IPS DF 4.7 (cell line): ENCODE results near the gene HS3ST6.
"Not testable (repeated sequence)": the region's sequence is repeated elsewhere in the genome, so short reads cannot be mapped to it uniquely, and the experiment has no call there.

Experiments used
- DNase-seq: peaks from one replicate; pipeline ENCODE4 v3.0.0-alpha.2; 2013; ENCODE audit warnings: low spot score; ENCODE audit errors: extremely low read depth

Gene HS3ST6

DNA sequence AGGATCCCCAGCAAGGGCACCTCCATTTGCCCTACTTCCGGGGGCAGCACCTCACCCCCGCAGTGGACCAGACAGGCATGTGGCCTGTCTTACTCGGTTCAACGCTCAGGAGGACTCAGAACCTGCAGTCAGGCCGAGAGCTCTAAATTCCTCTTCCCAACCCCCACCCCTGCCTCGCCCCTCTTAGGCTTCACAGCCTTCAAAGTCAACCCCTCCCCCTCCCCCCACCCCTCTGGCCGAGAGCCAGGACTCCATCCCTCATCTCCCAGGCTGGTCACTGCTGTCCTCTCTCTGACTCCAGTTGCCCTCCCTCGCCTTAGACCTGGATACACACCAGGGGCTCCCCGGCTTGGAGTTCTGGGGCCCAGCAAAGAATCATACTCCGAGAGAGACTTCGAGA is 8.1 kb upstream of the HS3ST6 start:
- no peak for DNase-seq

DNA sequence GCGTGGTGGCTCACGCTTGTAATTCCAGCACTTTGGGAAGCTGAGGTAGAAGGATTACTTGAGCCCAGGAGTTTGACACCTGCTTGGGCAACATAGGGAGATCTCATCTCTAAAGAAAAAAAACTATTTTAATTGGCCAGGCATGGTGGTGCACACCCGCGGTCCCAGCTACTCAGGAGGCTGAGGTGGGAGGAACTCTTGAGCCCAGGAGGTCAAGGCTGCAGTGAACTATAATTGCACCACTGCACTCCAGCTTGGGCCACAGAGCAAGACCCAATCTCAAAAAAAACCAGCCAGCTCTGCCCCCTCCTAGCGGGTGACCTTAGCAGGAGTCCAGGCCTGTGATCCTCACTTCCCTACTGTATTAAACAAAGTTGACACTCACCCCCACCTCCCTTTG is 5.9 kb upstream of the HS3ST6 start:
- DNase-seq = no peak

DNA sequence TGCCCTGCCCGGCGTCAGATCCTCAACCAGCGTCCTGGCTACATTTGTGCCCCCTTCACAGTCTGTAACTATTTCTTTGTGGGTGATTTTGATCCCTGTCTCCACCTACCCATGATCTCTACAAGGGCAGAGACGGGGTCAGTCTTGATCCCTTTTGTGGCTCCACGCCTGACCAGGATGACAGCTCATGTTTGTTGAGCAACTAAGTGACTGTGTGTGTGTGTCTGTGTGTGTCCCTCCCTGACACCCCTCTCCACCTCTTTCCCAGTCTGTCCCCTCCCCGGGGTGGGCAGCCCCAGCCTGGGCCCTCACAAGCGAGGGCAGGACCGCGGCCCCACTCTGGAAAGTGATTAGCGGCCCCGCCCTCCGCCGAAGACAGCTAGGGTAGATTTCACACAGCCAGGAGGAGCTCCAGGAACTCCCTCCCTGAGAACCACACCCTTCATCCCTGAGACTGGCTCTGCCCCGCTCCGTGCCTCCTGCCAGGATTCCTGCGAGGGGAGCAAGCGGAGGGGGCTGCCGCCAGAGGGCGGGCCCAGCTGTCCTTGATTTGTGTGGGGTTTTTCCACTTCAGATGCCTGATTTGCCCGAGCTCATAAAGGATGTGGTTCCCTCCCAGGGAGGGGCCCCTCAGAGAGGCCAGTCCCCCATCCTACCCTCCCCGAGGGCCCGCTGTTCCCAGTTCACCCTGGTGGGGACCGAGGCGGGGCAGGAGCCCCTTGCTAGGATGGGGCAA is 5.3 kb upstream of the HS3ST6 start:
- DNase-seq = no peak

DNA sequence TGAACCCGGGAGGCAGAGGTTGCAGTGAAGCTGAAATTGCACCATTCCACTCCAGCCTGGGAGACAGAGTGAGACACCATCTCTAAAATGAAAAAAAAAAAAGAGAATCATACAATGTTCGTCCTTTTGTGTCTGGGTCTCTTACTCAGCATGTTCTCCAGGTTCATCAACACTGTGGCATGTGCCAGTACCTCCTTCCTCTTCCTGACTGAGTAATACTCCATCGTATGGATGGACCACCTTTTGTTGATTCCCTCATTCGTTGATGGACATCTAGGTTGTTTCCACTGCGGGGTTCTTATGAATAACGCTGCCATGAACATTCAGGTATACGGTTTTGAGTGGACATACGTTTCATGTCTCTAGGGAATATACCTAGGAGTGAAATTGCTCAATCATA is 4.1 kb upstream of the HS3ST6 start:
- DNase-seq = no peak

DNA sequence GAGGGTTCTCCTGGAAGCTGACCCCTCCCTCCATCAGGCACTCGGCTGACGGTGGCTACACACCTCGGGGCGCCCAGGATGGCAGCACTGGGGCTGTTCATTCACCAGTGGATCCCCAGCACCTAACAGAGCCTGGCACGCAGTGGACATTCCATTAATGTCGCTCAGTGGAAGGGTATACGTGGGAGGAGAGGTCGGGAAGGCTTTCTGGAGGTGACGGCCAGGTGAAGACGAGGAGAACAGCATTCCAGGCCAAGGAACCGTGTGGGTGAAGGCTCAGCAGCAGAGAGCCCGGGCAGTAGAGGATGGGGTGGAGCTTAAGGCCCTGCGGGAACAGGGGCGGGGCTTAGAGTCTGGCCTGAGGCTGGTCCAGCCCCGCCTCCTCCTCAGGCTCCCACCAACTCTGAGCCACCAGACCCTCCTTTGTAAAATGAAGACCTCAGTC is 2.5 kb upstream of the HS3ST6 start:
- DNase-seq = no peak

DNA sequence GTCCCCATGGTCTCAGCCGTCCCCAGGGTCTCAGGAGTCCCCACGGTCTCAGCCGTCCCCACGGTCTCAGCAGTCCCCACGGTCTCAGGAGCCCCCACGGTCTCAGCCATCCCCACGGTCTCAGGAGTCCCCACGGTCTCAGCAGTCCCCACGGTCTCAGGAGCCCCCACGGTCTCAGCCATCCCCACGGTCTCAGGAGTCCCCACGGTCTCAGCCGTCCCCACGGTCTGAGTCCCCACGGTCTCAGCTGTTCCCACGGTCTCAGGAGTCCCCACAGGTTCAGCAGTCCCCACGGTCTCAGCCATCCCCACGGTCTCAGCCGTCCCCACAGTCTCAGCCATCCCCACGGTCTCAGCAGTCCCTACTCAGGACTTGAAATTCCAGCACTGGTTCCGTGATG is 1.9 kb upstream of the HS3ST6 start:
- not testable (repeated sequence) for DNase-seq

DNA sequence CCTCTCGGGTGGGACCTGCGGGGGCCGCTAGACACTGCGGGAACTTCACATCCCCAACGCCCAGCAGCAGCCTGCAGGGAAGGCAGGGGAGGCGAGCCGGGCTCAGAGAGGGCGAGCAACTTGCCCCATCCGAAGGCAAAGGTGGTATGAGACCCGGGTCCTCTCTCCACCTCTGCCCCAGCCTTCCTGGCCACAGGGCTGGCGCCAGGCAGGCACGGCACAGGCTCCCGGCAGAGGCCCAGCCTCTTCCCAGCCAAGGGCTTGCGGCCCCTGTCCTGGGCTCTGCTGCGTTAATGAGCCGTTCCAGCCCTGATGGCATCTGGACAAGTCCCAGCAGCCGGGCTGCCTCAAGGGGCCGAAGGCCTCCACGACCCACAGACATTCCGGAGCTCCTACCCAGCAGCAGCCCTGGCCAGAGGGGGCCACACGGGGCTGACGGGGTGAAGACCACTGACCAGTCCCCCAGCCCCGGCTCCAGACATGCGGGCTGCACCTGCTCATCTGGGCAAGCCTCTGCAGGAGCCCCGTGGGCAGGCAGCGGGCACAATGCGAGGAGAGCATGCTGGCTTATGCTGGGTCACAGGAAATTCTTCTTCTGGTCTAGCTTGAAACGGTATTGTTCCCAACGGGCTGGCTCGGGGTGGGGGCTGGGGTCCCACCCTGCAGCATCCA is 1.2 kb upstream of the HS3ST6 start:
- no peak for DNase-seq

DNA sequence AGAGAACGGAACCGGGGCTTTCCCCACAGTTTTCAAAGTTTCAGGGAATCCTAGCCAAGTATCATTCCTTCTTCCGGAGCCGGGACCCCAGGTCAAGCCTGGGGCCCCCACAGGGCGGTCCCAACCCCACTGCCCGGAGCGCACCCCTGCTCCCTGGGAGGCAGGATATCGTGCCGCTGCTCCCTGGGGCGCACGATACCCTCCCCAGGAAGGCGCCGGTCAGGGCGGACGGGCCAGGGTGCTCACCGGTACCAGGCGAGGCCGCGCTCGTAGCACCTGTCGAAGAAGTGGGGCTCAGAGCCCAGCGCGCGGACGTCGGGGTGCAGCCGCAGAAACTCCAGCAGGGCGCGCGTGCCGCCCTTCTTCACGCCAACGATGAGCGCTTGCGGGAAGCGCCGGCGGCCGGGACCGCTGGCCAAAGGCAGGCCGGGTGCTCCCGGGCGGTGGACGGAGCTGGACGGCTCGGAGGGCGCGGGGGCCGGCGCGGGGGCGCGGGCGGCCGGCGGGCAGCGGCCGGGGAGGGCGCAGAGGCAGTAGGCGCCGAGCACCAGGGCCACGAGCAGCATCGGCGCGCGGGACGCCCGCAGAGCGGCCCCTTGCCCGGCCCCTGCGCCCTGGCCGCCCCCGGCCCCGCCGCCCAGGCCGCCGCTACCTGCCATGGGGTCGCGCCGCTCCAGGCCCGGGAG is 407 bp downstream of the HS3ST6 start:
- DNase-seq = no peak

DNA sequence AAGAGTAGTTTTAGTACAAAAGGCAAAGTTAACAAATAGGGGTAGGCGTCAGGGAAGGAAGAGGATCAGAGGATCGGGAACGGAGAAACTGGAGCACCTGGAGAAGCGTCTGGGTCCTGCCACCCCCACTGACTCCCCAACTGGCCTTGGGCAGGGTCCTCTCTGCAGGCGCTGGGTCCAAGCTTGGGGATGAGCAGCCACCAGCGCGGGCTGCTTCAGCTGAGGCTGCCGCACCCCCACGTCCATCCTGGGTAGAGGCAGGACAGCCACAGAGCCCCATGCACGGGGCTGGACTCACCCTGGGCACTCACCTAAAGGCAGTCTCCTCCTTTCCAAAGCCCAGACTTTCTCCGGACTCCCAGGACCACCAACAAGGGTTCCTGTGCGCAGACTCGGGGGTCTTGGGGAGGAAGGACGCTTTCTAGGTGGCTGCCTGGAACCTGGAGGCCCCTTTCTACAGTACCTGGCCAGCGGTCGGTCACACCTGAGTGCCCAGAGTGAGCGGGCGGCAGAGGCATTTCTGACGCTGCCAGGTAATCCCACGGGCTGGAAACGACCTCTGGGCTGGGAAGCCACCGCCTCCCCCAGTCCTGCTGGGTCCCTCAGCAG is 1.1 kb downstream of the HS3ST6 start:
- DNase-seq = no peak

DNA sequence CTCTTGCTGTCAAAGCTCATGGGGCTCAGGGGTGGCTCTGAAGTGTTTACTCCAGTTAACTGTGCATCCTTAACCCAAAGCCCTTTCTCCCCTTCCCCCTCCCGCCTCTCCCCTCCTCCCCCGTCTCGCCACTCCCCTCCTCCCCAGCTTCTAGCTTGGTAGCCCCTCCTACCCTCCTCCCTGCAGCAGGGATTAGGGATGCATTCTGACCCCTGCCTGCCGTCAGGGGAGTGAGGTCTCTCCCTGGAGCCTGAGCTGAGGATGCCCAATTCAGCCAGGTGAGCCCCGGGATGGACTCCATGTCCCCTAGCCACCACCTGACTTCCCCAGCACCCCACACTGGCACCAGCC is 1.6 kb downstream of the HS3ST6 start:
- DNase-seq = no peak

DNA sequence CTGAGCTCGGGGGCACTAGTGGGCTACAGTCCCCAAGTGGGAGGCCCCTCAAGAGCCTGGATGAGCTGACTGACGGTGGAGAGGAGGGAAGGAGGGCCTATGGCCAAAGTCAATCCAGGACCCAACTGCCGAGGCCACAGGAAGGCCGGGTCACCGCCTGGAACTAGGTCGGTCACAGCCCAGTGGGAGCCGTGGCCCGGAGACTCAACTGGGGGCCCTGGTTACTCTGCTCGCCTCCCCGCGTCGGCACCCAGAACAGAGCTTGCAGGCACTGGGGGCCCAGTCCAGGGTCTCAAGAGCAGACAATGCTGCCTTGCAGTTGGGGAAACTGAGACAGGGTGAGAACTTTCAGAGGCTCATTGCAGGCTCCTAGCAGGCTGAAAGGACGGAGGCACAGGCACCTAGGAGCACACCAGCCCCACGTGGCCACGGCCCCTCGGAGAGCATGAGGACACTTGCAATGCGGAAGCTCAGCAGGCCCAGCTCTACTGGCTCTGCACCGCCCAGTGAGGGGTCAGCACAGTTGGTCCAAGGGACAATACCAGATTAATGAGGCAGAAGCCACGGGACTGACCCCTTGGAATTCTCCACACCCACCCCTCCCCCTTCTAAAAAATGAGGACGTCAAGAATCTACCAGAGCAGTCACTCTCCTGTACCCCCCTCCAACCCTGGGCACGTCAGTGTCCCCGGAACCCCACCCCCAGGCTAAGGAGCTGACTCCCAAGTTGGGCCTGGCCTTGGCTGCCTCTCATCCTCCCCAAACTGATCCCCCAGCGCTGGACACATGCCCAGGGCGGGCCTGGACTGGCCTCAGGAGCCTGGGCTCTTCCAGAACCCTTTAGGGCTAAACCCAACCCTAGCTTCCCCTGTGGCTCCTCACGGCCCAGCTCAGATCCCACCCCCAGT is 2.2 kb downstream of the HS3ST6 start:
- DNase-seq = no peak

DNA sequence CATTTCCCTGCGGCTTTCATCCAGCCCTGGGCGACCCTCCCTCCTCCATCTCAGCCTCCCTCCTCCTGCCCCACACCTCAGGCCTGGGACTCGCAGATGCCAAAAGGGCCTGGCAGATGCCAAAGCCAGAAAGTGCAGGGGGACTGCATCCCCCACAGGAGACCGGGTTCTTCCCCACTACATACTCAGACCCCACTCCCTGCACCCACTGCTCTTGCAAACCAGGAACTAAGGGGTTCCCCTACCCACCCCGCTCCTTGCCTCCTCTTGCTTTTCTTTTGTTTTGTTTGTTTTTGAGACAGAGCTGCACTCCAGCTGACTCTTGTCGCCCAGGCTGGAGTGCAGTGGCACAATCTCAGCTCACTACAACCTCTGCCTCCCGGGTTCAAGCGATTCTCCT is 3.2 kb downstream of the HS3ST6 start:
- no peak for DNase-seq

DNA sequence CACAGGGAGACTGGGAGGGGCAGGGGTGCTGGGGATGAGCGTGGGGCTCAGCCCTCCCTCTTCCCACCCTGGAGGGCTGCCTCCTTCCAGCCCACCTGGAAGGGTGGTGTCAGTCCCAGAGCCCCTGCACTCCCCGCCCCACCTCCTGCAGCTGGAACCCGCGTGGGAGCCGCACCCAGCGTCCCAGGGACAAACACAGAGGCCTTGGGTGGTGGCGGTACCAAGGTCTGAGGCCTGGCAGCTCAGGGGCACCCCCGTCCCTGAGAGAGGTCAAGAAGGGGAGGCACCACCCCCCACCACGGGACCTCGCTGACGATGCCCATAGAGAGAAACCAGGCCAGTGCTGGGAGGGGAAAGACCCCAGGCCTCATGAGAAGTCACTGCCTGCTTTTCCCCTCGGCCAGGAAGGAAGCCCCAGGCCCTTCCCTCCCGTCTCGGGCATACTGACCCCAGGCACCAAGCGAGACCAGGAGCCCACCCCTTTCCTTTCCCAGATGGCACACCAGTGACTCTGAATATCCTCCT is 4.1 kb downstream of the HS3ST6 start:
- no peak for DNase-seq

DNA sequence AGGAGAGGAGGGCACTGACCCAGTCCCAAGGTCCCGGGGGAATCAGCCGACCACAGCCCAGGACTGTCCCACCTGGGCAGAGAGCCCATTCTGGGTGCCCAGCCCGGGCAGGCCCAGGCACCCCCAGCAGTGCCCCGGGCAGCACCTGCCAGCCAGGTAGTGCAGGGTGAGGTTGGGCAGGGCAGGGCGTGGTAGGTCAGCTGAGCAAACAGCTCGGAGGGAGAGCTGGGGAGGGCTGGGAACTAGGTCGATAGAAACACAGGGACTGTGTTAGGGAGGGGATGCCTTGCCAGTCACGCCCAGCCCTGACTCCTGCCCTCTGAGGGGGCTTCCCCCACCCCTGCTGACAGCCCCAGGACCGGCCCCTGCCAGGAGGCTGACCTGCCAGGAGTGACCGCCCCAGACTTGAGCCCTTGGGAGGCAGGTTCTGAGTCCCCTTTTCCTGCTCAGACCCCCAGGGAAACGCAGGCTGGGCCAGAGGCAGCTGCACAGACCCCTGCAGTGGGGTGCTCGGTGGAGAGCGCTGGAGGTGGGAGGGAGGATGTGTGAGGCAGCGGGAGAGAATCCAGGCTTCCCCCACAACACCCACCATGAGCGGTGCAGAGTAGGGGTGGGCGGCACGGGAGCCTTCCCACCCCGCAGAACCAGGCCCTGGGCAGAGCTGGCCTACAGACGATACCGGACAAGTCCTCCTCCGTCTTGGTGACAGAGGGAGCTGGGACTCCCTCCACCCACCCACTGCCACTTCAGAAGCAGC is 4.7 kb downstream of the HS3ST6 start:
- no peak for DNase-seq

DNA sequence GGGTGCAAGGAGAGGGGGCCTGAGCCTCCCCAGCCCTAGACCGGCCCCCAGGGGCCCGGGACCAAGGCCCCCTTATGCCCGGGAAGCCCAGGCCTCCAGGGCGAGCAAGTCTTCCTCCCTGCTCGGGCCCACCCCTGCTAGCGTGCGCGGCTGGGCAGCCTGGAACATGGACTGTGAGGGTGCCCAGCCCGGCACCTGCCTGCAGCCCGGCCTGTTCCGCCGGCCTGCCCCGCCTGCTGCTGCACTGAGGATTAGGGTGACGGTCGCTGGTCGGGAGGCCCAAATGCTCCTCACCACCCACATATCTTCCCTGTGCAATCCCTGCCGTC is 6.0 kb downstream of the HS3ST6 start:
- no peak for DNase-seq

DNA sequence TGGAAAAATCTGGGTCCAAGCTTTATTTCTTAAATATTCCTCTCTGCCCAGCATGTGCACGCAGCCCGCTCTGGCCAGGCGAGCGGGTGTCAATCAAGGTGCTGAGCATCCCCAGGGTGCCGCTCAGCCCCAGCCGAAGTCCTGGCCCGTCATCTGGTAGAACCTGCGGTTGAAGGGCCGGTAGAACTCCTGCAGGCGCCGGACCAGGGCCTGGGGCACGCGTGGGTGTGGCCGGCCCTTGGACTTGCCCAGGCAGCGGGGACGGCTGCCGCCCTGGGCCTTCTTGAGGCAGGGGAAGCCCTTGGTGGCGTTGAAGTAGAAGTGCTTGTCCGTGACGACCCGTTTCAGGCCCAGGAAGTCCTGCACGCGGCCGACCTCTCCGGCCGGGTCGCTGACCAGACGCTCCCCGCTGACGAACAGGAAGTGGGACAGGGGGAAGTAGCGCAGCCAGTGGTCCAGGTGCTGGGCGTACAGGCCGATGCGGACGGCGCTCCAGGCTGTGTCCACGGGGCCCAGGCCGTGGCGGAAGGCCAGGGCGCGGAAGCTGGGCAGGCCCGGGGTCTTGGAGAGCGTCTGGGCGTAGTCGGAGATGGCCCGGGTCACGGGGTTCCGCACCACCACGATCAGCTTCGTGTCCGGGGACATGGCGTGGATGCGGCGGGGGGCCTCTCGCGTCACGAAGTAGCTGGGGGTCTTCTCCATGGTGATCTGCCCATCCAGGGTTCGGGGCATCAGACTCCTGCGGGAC is 6.6 kb downstream of the HS3ST6 start:
- DNase-seq = no peak

DNA sequence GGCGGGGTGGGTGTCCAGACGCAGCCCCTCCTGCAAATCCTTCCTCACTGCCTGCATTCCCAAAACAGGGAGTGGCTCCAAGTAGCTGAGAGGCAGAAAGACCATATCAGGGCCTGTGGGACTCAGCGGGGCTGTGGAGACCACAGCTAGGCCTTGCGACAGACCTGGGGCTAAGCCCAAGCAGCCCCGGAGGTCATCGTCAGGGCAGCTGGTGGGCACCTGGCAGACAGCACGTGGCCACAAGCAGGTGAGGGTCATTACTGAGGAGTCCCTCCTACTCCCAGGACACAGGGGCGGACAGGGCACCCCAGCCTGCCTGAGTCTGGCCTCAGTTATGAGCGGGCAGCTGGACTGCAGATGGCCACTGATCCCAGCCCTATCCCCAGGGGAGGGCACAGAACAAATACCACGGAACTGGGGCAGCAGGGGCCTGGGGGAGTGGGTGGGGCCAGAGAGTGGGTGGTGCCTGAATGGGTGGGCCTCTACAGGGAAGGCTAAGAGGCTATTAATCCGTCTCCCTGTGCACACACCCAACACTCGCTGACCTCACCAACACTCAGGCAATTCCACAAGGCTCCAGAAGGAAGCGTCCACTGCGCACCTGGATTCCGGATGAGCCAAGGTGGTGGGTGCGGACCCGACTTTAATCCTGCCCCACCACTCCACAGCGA is 8.5 kb downstream of the HS3ST6 start:
- no peak for DNase-seq

DNA sequence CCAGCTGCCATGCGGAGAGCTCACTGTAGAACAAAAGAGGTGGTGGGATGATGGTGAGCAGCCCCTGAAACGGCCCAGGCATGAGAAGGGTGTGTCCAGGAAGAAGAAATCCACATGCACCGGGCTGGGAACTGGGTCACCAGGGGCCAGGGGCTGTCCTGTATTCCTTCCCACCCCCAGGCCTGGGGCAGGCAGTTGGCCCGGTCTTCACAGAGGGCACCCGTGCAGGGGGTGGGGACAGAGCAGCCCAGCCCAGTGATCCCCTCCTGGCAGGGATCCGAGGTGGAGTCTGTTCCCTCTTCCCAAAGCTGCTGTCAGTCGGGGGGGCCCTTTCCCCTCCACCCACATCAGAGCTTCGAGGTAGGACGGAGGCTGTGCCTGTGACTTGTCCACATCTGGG is 9.2 kb downstream of the HS3ST6 start:
- no peak for DNase-seq

DNA sequence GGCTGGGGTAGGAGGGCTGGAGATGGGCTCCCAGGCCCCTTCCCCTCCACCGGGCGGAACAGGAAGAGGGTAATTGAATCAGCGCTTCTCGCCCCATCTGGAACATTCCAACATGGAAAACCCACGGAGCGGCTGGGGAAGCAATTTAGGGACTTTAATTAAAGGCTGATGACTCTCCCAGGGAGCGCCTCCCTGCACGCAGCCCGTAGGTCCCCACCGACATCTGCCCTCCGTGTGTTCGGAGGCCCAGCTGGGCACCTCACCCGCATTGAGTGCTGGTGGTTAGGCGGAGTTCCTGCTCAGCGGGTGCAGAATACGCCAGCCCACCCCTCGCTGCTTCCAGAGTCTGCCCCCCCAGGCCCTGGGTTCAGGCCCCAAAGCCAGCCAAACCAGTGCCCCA is 10.0 kb downstream of the HS3ST6 start:
- no peak for DNase-seq
